H1 (cell line): ENCODE results near the gene EIF4A3. TPM values are rescaled to one million over a fixed set of nuclear protein-coding genes. Genes with fewer than 3 reads are reported as not detected.

Experiments used
- CTCF ChIA-PET: fragments of 300-600 bp; sonication (Branson Sonifier 250); formaldehyde crosslinking; loops from one replicate; lab custom pipeline; 2021; ENCODE audit not compliant: partially characterized antibody; lab: Charles Lee
- POLR2A ChIA-PET: fragments of 300-600 bp; sonication (Branson Sonifier 250); formaldehyde crosslinking; loops from one replicate; lab custom pipeline; 2021; ENCODE audit warnings: inconsistent platforms; ENCODE audit not compliant: partially characterized antibody; lab: Charles Lee
- DNase-seq, 2 experiments: peaks; one replicate each; pipeline versions ENCODE4 v3.0.0 to v3.0.0-alpha.2; 2010 to 2022; ENCODE audit warnings: low spot score in 2 of 2, low read depth in 1 of 2, mixed read lengths in 1 of 2
- FAIRE-seq: peaks from 2 replicates; lab custom pipeline; 2011; peaks lifted over from hg19 to GRCh38; lab: Jason Lieb, UNC
- H2AFZ ChIP-seq: 2 replicates; pipeline ENCODE4 v1.8.1; 2012; ENCODE audit warnings: low read length, inconsistent platforms
- H2AK5ac ChIP-seq: 2 replicates; pipeline ENCODE4 v1.6.1; 2013; ENCODE audit warnings: low read depth, low read length
- H2BK120ac ChIP-seq: replicated peaks from 2 replicates; pipeline ENCODE3; 2013; ENCODE audit warnings: low read depth, low read length, inconsistent platforms
- H2BK12ac ChIP-seq: 2 replicates; pipeline ENCODE4 v1.6.1; 2013; ENCODE audit warnings: low read depth, low read length
- H2BK15ac ChIP-seq: 2 replicates; pipeline ENCODE4 v1.6.1; 2013; ENCODE audit warnings: low read length
- H2BK20ac ChIP-seq: 2 replicates; pipeline ENCODE4 v1.6.1; 2013; ENCODE audit warnings: low read length
- H2BK5ac ChIP-seq: 2 replicates; pipeline ENCODE4 v1.6.1; 2013; ENCODE audit warnings: low read depth, low read length
- H3K14ac ChIP-seq: 2 replicates; pipeline ENCODE4 v1.6.1; 2013; ENCODE audit warnings: inconsistent platforms; ENCODE audit not compliant: insufficient read length
- H3K18ac ChIP-seq: 2 replicates; pipeline ENCODE4 v1.6.1; 2013; ENCODE audit warnings: low read length; ENCODE audit errors: extremely low read depth
- H3K23ac ChIP-seq: 2 replicates; pipeline ENCODE4 v1.6.1; 2013; ENCODE audit warnings: inconsistent platforms; ENCODE audit not compliant: insufficient read length
- H3K23me2 ChIP-seq: 2 replicates; pipeline ENCODE4 v1.6.1; 2013; ENCODE audit warnings: low read depth, low read length
- H3K27ac ChIP-seq: 2 replicates; pipeline ENCODE4 v1.6.1; 2011; ENCODE audit warnings: low read depth, low read length, inconsistent platforms
- H3K27me3 ChIP-seq, 4 experiments: replicated peaks in 1 of 4; 1 replicate in 1 of 4; 2 replicates in 3 of 4; pipeline versions ENCODE4 v1.6.1 to v1.8.1; 2011 to 2013; ENCODE audit warnings: low read length in 3 of 4, mild to moderate bottlenecking in 3 of 4, inconsistent platforms in 2 of 4, mixed read lengths in 2 of 4, moderate library complexity in 1 of 4; ENCODE audit not compliant: control insufficient read depth in 3 of 4, insufficient read depth in 3 of 4; ENCODE audit errors: extremely low read depth in 1 of 4
- H3K36me3 ChIP-seq, 4 experiments: 2 replicates each; pipeline versions ENCODE4 v1.6.1 to v1.8.1; 2011 to 2013; ENCODE audit warnings: mild to moderate bottlenecking in 4 of 4, low read length in 3 of 4, moderate library complexity in 2 of 4, control low read depth in 1 of 4, inconsistent platforms in 1 of 4; ENCODE audit not compliant: insufficient read depth in 4 of 4, control insufficient read depth in 2 of 4
- H3K4ac ChIP-seq: replicated peaks from 2 replicates; pipeline ENCODE3; 2013; ENCODE audit warnings: low read length, low read depth, mixed read lengths, inconsistent platforms; ENCODE audit not compliant: insufficient read length
- H3K4me1 ChIP-seq, 4 experiments: replicated peaks in 1 of 4; 1 replicate in 1 of 4; 2 replicates in 3 of 4; pipeline versions ENCODE4 v1.6.1 to v1.8.1; 2011 to 2013; ENCODE audit warnings: low read length in 3 of 4, inconsistent platforms in 2 of 4, mixed read lengths in 1 of 4; ENCODE audit not compliant: insufficient read depth in 4 of 4, control insufficient read depth in 3 of 4
- H3K4me2 ChIP-seq, 2 experiments: 2 replicates each; pipeline versions ENCODE4 v1.6.1 to v1.8.1; 2011 to 2013; ENCODE audit warnings: low read depth in 2 of 2, low read length in 2 of 2, control low read depth in 1 of 2, inconsistent platforms in 1 of 2, mild to moderate bottlenecking in 1 of 2; ENCODE audit not compliant: insufficient read depth in 1 of 2
- H3K4me3 ChIP-seq, 4 experiments: fragments of 200-600, 300-600 bp in 1 of 4; sonication (generic), shearing (Covaris generic), sonication (Bioruptor Twin) in 1 of 4; 2 replicates each; pipeline versions ENCODE4 v1.5.1 to v1.8.1; 2011 to 2016; ENCODE audit warnings: low read length in 4 of 4, low read depth in 3 of 4, control low read depth in 2 of 4, inconsistent platforms in 2 of 4, mild to moderate bottlenecking in 2 of 4, mixed read lengths in 1 of 4, moderate library complexity in 1 of 4; ENCODE audit not compliant: insufficient read depth in 2 of 4; ENCODE audit errors: extremely low read depth in 1 of 4
- H3K56ac ChIP-seq: replicated peaks from 2 replicates; pipeline ENCODE3; 2013; ENCODE audit warnings: low read depth, mild to moderate bottlenecking, mixed read lengths, low read length, inconsistent platforms; ENCODE audit not compliant: insufficient read length
- H3K79me1 ChIP-seq: 2 replicates; pipeline ENCODE4 v1.6.1; 2013; ENCODE audit warnings: low read depth, low read length, control low read depth
- H3K79me2 ChIP-seq, 2 experiments: 2 replicates each; pipeline versions ENCODE4 v1.6.1 to v1.8.1; 2012 to 2013; ENCODE audit warnings: low read length in 2 of 2, mild to moderate bottlenecking in 2 of 2, inconsistent platforms in 1 of 2; ENCODE audit not compliant: insufficient read depth in 2 of 2, control insufficient read depth in 1 of 2
- H3K9ac ChIP-seq, 4 experiments: replicated peaks in 1 of 4; 1 replicate in 1 of 4; 2 replicates in 3 of 4; pipeline versions ENCODE4 v1.6.1 to v1.8.1; 2011 to 2013; ENCODE audit warnings: low read depth in 3 of 4, low read length in 3 of 4, control low read depth in 2 of 4, mild to moderate bottlenecking in 2 of 4, moderate library complexity in 2 of 4, inconsistent platforms in 1 of 4; ENCODE audit errors: extremely low read depth in 1 of 4
- H3K9me3 ChIP-seq, 2 experiments: 2 replicates each; pipeline versions ENCODE4 v1.6.1 to v1.8.1; 2012 to 2013; ENCODE audit warnings: mild to moderate bottlenecking in 2 of 2, moderate library complexity in 2 of 2, control low read depth in 1 of 2, inconsistent platforms in 1 of 2, low read depth in 1 of 2, low read length in 1 of 2, mixed read lengths in 1 of 2; ENCODE audit not compliant: insufficient read depth in 2 of 2
- H4K20me1 ChIP-seq, 2 experiments: replicated peaks in 1 of 2; 2 replicates each; pipeline versions ENCODE3 to v1.8.1; 2011 to 2013; ENCODE audit warnings: inconsistent platforms in 2 of 2, low read length in 2 of 2, mild to moderate bottlenecking in 1 of 2; ENCODE audit not compliant: insufficient read depth in 2 of 2, control insufficient read depth in 1 of 2
- H4K5ac ChIP-seq: 2 replicates; pipeline ENCODE4 v1.6.1; 2013; ENCODE audit warnings: low read length, low read depth, mixed read lengths, inconsistent platforms; ENCODE audit not compliant: insufficient read length
- H4K8ac ChIP-seq: 2 replicates; pipeline ENCODE4 v1.8.0; 2013; ENCODE audit warnings: mild to moderate bottlenecking, moderate library complexity, low read length, inconsistent platforms; ENCODE audit not compliant: insufficient read depth; ENCODE audit errors: extremely low read depth
- H4K91ac ChIP-seq: replicated peaks from 2 replicates; pipeline ENCODE3; 2013; ENCODE audit warnings: low read length, mixed read lengths, inconsistent platforms; ENCODE audit not compliant: insufficient read length
- ASH2L ChIP-seq: fragments of 200-600, 300-600 bp; sonication (generic); IDR thresholded peaks from one replicate; pipeline ENCODE4 v1.7.1; 2017; ENCODE audit warnings: low read length
- BACH1 ChIP-seq: IDR thresholded peaks from 2 replicates; pipeline ENCODE4 v1.6.1; 2012; ENCODE audit warnings: low read length, improper control_type of control experiment
- BRCA1 ChIP-seq: IDR thresholded peaks from 2 replicates; pipeline ENCODE4 v1.6.1; 2012; ENCODE audit warnings: low read depth, low read length, improper control_type of control experiment
- HDAC2 ChIP-seq, 2 experiments: fragments of 300-600 bp in 1 of 2; sonication (generic) in 1 of 2; IDR thresholded peaks; 2 replicates each; pipeline ENCODE4 v1.6.1; 2011 to 2012; ENCODE audit warnings: low read depth in 2 of 2, low read length in 2 of 2, mild to moderate bottlenecking in 2 of 2, moderate library complexity in 2 of 2, borderline replicate concordance in 1 of 2, inconsistent platforms in 1 of 2
- MAFK ChIP-seq: IDR thresholded peaks from 2 replicates; pipeline ENCODE4 v1.6.1; 2012; ENCODE audit warnings: low read depth, mild to moderate bottlenecking, improper control_type of control experiment, low read length
- PHF8 ChIP-seq: fragments of 200-600 bp; sonication (generic); conservative IDR thresholded peaks from 2 replicates; pipeline ENCODE4 v1.7.1; 2012; ENCODE audit warnings: low read depth, mild to moderate bottlenecking, inconsistent platforms, low read length, moderate library complexity
- TAF7 ChIP-seq: optimal IDR thresholded peaks from 2 replicates; pipeline ENCODE3; 2011; ENCODE audit warnings: low read depth, mild to moderate bottlenecking, inconsistent platforms, low read length, moderate library complexity, borderline replicate concordance
- TBP ChIP-seq: IDR thresholded peaks from 2 replicates; pipeline ENCODE4 v1.6.1; 2011; ENCODE audit warnings: low read depth, low read length, improper control_type of control experiment
- WGBS, 2 experiments: shearing (Covaris generic) in 1 of 2; methylation state at CpG; one replicate each; pipeline versions ENCODE4 v1.1.6 to v1.1.7; 2013 to 2015; ENCODE audit warnings: low lambda C conversion rate in 2 of 2, mixed read lengths in 2 of 2, inconsistent platforms in 1 of 2, low coverage in 1 of 2, missing lambda C conversion rate in 1 of 2; ENCODE audit not compliant: insufficient replicate concordance in 2 of 2, insufficient coverage in 1 of 2, insufficient read length in 1 of 2; ENCODE audit errors: extremely low coverage in 1 of 2, missing lambda C conversion rate in 1 of 2; 5-methylcytosine and 5-hydroxymethylcytosine counted together
- polyA plus RNA-seq, 7 experiments: library from polyadenylated mRNA; depleted of rRNA in 3 of 7; stranded (reverse) in 5 of 7; unstranded in 2 of 7; fragments of >200 nt in 5 of 7; fragments of 200-250 nt in 2 of 7; gene quantifications; 1 replicate in 5 of 7; 2 replicates in 1 of 7; 4 replicates in 1 of 7; pipeline versions ENCODE4 v1.2.1 to v1.2.3, GENCODE V29; 2011 to 2013; ENCODE audit warnings: missing spikeins in 2 of 7, mixed read lengths in 2 of 7
- total RNA-seq: library from RNA; stranded (reverse); fragmentation: NEBNext Ultra II Directional; extraction: Animal tissue kit (Norgen Biotek cat#: 25700); gene quantifications from 2 replicates; pipeline ENCODE4 v1.2.1, GENCODE V29; 2021
- TF ChIP-seq, protein P1 (sequence below): IDR thresholded peaks from 2 replicates; pipeline ENCODE4 v1.6.1; 2011; ENCODE audit warnings: low read depth, mild to moderate bottlenecking, low read length; ENCODE audit not compliant: insufficient read depth

EIF4A3 gene
- total and polyA plus RNA-seq, 2 of the 8 experiments (the other 6 are each of a cell fraction or from before 2014, with no cell fraction given) = 142 to 146 TPM

GRCh38 chr17:80101011-80101945 lies 45.6 kb downstream of the EIF4A3 start, which contains the start of gene GAA:
Gene GAA (plus strand): TSS chr17:80101581. CDS start chr17:80104587, 3,006 bp downstream.
- no peaks in the 10 kb centered on the region; the same call in 1 of the 2 replicates for H3K79me1 ChIP-seq
- H3K4me1 ChIP-seq = peaks cover 0 to 7% (median 1%) of the 10 kb centered on the region in 4 experiments; a peak in 4 of 7 replicates
- H4K8ac ChIP-seq = peak within 1 kb of the TSS; percentile 97
- H3K23me2 ChIP-seq = peaks cover 8% of the 10 kb centered on the region; the same call in 1 of the 2 replicates
- peak within 1 kb of the TSS; percentile 67 to 87 (median 86) for H3K4me3 ChIP-seq
- peak within 1 kb of the TSS; percentile 50 for H3K56ac ChIP-seq
- H2AK5ac ChIP-seq = peak within 1 kb of the TSS; percentile 66; the same call in 1 of the 2 replicates
- H3K9ac ChIP-seq = peak within 1 kb of the TSS; percentile 5 to 85 (median 73); a peak in 6 of 7 replicates
- no peak within 1 kb of the TSS for H3K23ac ChIP-seq
- H3K27ac ChIP-seq = peak within 1 kb of the TSS; percentile 20; the same call in 1 of the 2 replicates
- WGBS, 2 experiments = 3% methylated on average over 80 of the region's 114 CpGs; no CpG with 5 or more reads in 1 of the 2 experiments
- H3K27me3 ChIP-seq = peaks cover 0 to 9% (median 5%) of the 10 kb centered on the region in 4 experiments; a peak in 3 of 7 replicates
- no peak within 1 kb of the TSS for H2BK120ac ChIP-seq
- 0 out of 2 replicates have a peak within 1 kb of the TSS, but pooled peaks have one; percentile 20 for H2BK15ac ChIP-seq
- peak within 1 kb of the TSS; percentile 74 for H3K4ac ChIP-seq
- H3K79me2 ChIP-seq = no peaks in the 10 kb centered on the region
- H3K18ac ChIP-seq = peak within 1 kb of the TSS; percentile 95
- H2AFZ ChIP-seq = peak within 1 kb of the TSS; percentile 83; the same call in 1 of the 2 replicates
- POLR2A ChIA-PET = interaction anchor here (0.5 to 2.5 kb wide), 22 partner anchors 9 to 707 kb away, joined by 3 to 20 read pairs (median 4); partner anchors contain the start of gene RNF213
- H2BK20ac ChIP-seq = no peak within 1 kb of the TSS
- H4K91ac ChIP-seq = peak within 1 kb of the TSS; percentile 90
- DNase-seq (peak; percentile 44 to 96), FAIRE-seq (no peak)
- H3K14ac ChIP-seq = peak within 1 kb of the TSS; percentile 82
- peak within 1 kb of the TSS; percentile 79 for H4K5ac ChIP-seq
- no peaks in the 10 kb centered on the region for H3K36me3 ChIP-seq
- H2BK12ac ChIP-seq = no peak within 1 kb of the TSS
- H3K9me3 ChIP-seq = no peaks in the 10 kb centered on the region
- CTCF ChIA-PET = interaction anchor here (0.7 to 6.8 kb wide), 21 partner anchors 8 to 293 kb away, joined by 3 to 43 read pairs (median 4); no protein-coding TSS in a partner anchor
- H2BK5ac ChIP-seq = no peak within 1 kb of the TSS; the same call in 1 of the 2 replicates
- peak within 1 kb of the TSS; percentile 89 to 99 for H3K4me2 ChIP-seq
- no peaks in the 10 kb centered on the region for H4K20me1 ChIP-seq
- TF ChIP-seq, protein P1, sequence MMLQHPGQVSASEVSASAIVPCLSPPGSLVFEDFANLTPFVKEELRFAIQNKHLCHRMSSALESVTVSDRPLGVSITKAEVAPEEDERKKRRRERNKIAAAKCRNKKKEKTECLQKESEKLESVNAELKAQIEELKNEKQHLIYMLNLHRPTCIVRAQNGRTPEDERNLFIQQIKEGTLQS = peak; percentile 97; the same call in 1 of the 2 replicates
- TF ChIP-seq BACH1 (peak; percentile 67), ASH2L (peak; percentile 83), PHF8 (peak; percentile 76), TBP (peak; percentile 27; the same call in 1 of the 2 replicates), TAF7 (peak; percentile 45), MAFK (0 out of 2 replicates have a peak, but pooled peaks have one; percentile 2), BRCA1 (no peak), HDAC2 (IDR thresholded peaks at IDR 0.05; ENCODE audit: borderline replicate concordance in 1 of 2, low read depth in 2 of 2, low read length in 2 of 2) (0 out of 4 replicates have a peak, but pooled peaks have one; percentile 13 to 72)
